K562 (cell line): ENCODE data around the gene DHDDS. TPM values are rescaled to one million over a fixed set of nuclear protein-coding genes. Genes with fewer than 3 reads are reported as not detected.
A peak's percentile ranks its signal among the peaks of the same experiment; 100 is the strongest.

ENCODE experiments used
- ATAC-seq: fragments of 200-7000 bp; cut with Tn5 transposase; 3 replicates; pipeline ENCODE4 v1.9.1; 2020; ENCODE audit warnings: moderate library complexity
- BruUV-seq: library from RNA; stranded (reverse); fragments of 400-500 nt; replicated peaks from 2 replicates; lab custom pipeline; 2021; lab: Mats Ljungman, UMichigan
- CTCF ChIA-PET: fragments of 300-600 bp; formaldehyde crosslinking; extraction: SDS; loops from one replicate; lab custom pipeline; 2021; ENCODE audit warnings: low intra/inter-chr PET ratio; lab: Yijun Ruan, JAX
- POLR2A ChIA-PET: fragments of 300-600, 350-650 bp; sonication (Branson Sonifier 250); formaldehyde crosslinking; extraction: SDS; loops from one replicate; lab custom pipeline; 2021; ENCODE audit warnings: antibody characterized with exemption, inconsistent platforms; lab: Yijun Ruan, JAX
- DNase-seq, 4 experiments: peaks; one replicate each; pipeline versions ENCODE4 v3.0.0 to v3.0.0-alpha.2; 2011 to 2018; ENCODE audit warnings: low spot score in 3 of 4, mixed read lengths in 3 of 4; ENCODE audit errors: extremely low read depth in 1 of 4
- FAIRE-seq: peaks from 2 replicates; lab custom pipeline; 2011; peaks lifted over from hg19 to GRCh38; lab: Jason Lieb, UNC
- H2AFZ ChIP-seq: 2 replicates; pipeline ENCODE4 v1.6.0; 2011; ENCODE audit warnings: low read depth, low read length, control low read depth, inconsistent platforms
- H3K27ac ChIP-seq: fragments of 200-600 bp; 3 replicates; pipeline ENCODE4 v1.8.0; 2011; ENCODE audit warnings: low read depth, mild to moderate bottlenecking, control low read depth, inconsistent platforms, low read length, moderate library complexity, mixed read lengths; ENCODE audit errors: extremely low read depth
- H3K27me3 ChIP-seq, 2 experiments: fragments of 300-600 bp in 1 of 2; 2 replicates in 1 of 2; 3 replicates in 1 of 2; pipeline versions ENCODE4 v1.6.0 to v1.8.0; 2011; ENCODE audit warnings: inconsistent platforms in 2 of 2, low read length in 2 of 2, mild to moderate bottlenecking in 1 of 2, mixed read lengths in 1 of 2, moderate library complexity in 1 of 2; ENCODE audit not compliant: control insufficient read depth in 2 of 2, insufficient read depth in 2 of 2
- H3K36me3 ChIP-seq: fragments of 300-600 bp; 3 replicates; pipeline ENCODE4 v1.8.0; 2011; ENCODE audit warnings: mild to moderate bottlenecking, low read length, inconsistent platforms; ENCODE audit not compliant: control insufficient read depth, insufficient read depth
- H3K4me1 ChIP-seq, 2 experiments: fragments of 200-600 bp in 1 of 2; replicated peaks in 1 of 2; 2 replicates in 1 of 2; 3 replicates in 1 of 2; pipeline versions ENCODE4 v1.5.1 to v1.8.0; 2011; ENCODE audit warnings: inconsistent platforms in 2 of 2, low read length in 2 of 2, mild to moderate bottlenecking in 1 of 2, mixed read lengths in 1 of 2, moderate library complexity in 1 of 2; ENCODE audit not compliant: control insufficient read depth in 2 of 2, insufficient read depth in 2 of 2
- H3K4me2 ChIP-seq: 2 replicates; pipeline ENCODE4 v1.6.1; 2011; ENCODE audit warnings: low read length, control low read depth, inconsistent platforms, mixed read lengths; ENCODE audit not compliant: insufficient read depth
- H3K4me3 ChIP-seq: fragments of 200-600 bp; sonication (generic), shearing (Covaris generic); 2 replicates; pipeline ENCODE4 v1.5.1; 2016; ENCODE audit warnings: control low read depth, inconsistent platforms
- H3K79me2 ChIP-seq: fragments of 200-600 bp; 3 replicates; pipeline ENCODE4 v1.8.0; 2011; ENCODE audit warnings: low read length, inconsistent platforms; ENCODE audit not compliant: control insufficient read depth, insufficient read depth
- H3K9ac ChIP-seq, 2 experiments: 2 replicates each; pipeline versions ENCODE4 v1.6.0 to v1.6.1; 2011; ENCODE audit warnings: low read depth in 2 of 2, low read length in 2 of 2, control low read depth in 1 of 2, inconsistent platforms in 1 of 2, mild to moderate bottlenecking in 1 of 2, mixed read lengths in 1 of 2; ENCODE audit not compliant: insufficient read depth in 1 of 2
- H3K9me1 ChIP-seq: one replicate; pipeline ENCODE4 v1.6.0; 2011; ENCODE audit warnings: inconsistent platforms, mild to moderate bottlenecking, low read length, moderate library complexity; ENCODE audit not compliant: control insufficient read depth, insufficient read depth
- H3K9me3 ChIP-seq: replicated peaks from 2 replicates; pipeline ENCODE4 v1.5.1; 2011; ENCODE audit warnings: low read depth, low read length, inconsistent platforms; ENCODE audit not compliant: control insufficient read depth, insufficient read depth
- H4K20me1 ChIP-seq: replicated peaks from 2 replicates; pipeline ENCODE4 v1.6.1; 2011; ENCODE audit warnings: low read length, inconsistent platforms, mixed read lengths; ENCODE audit not compliant: control insufficient read depth, insufficient read depth
- CHAMP1 ChIP-seq: fragments of 450-650 bp; IDR thresholded peaks from 2 replicates; pipeline ENCODE4 v1.6.1; 2016; ENCODE audit warnings: mild to moderate bottlenecking
- ID3 ChIP-seq, 2 experiments: fragments of 250-450 bp in 1 of 2; fragments of 450-650 bp in 1 of 2; sonication (Bioruptor Pico) in 1 of 2; IDR thresholded peaks; 2 replicates each; pipeline versions ENCODE4 v1.6.1 to v1.8.0; 2016 to 2021; ENCODE audit warnings: mild to moderate bottlenecking in 2 of 2, moderate library complexity in 2 of 2, missing compliant biosample characterization in 1 of 2, missing genetic modification characterization in 1 of 2
- KAT8 ChIP-seq: fragments of 450-650 bp; IDR thresholded peaks from 2 replicates; pipeline ENCODE4 v1.6.1; 2016; ENCODE audit warnings: low read depth, mild to moderate bottlenecking
- MAFG ChIP-seq: fragments of 450-650 bp; conservative IDR thresholded peaks from 2 replicates; pipeline ENCODE4 v1.6.1; 2016; ENCODE audit warnings: missing genetic modification characterization, missing compliant biosample characterization
- NR4A1 ChIP-seq, 2 experiments: fragments of 250-450 bp in 1 of 2; fragments of 450-650 bp in 1 of 2; sonication (Bioruptor Pico) in 1 of 2; IDR thresholded peaks; 2 replicates each; pipeline versions ENCODE4 v1.4.0 to v1.6.1; 2016 to 2020; ENCODE audit warnings: mild to moderate bottlenecking in 2 of 2, missing compliant biosample characterization in 1 of 2, missing genetic modification characterization in 1 of 2, moderate library complexity in 1 of 2
- TEAD2 ChIP-seq: fragments of 450-650 bp; IDR thresholded peaks from 2 replicates; pipeline ENCODE4 v1.6.1; 2016; ENCODE audit warnings: missing genetic modification characterization, control low read depth, missing compliant biosample characterization
- ZNF23 ChIP-seq: fragments of 250-450 bp; sonication (Bioruptor Pico); IDR thresholded peaks from 2 replicates; pipeline ENCODE4 v1.4.0; 2020; ENCODE audit warnings: mild to moderate bottlenecking
- ZNF274 ChIP-seq: IDR thresholded peaks from 2 replicates; pipeline ENCODE4 v1.6.1; 2011; ENCODE audit warnings: low read depth, mild to moderate bottlenecking, low read length, moderate library complexity, borderline replicate concordance
- WGBS: fragments of 100-300 bp; shearing (Covaris generic); methylation state at CpG from one replicate; pipeline ENCODE4 v1.1.6; 2016; ENCODE audit warnings: low coverage, mixed read lengths; ENCODE audit not compliant: insufficient coverage; ENCODE audit errors: missing lambda C conversion rate; 5-methylcytosine and 5-hydroxymethylcytosine counted together
- in situ Hi-C: fragments of 300-500 bp; cut with MboI; formaldehyde crosslinking; loops from 4 replicates; pipeline ENCODE4 v1.15.0; 2018; ENCODE audit warnings: inconsistent platforms, mixed read lengths
- intact Hi-C: fragments of 100-400 bp; cut with micrococcal nuclease; formaldehyde crosslinking; loops from 2 replicates; pipeline ENCODE4 v1.14.2; 2022
- polyA plus RNA-seq, 8 experiments: library from polyadenylated mRNA; depleted of rRNA in 4 of 8; stranded (reverse) in 5 of 8; unstranded in 3 of 8; fragments of >200 nt; fragmentation: Nextera tagmentation in 2 of 8; fragmentation: Illumina TruSeq in 1 of 8; extraction: Ambion mirVana in 2 of 8; extraction: Trizol in 1 of 8; gene quantifications; 2 replicates each; pipeline versions ENCODE4 v1.2.1 to v1.2.3, GENCODE V29; 2011 to 2014; ENCODE audit warnings: inconsistent platforms in 1 of 8, missing spikeins in 1 of 8
- total RNA-seq, 7 experiments: library from RNA; depleted of rRNA in 6 of 7; stranded (reverse); fragments of >200 nt in 6 of 7; fragmentation: Illumina TruSeq in 2 of 7; extraction: Trizol in 2 of 7; gene quantifications; 2 replicates each; pipeline versions ENCODE4 v1.2.1 to v1.2.3, GENCODE V29; 2011 to 2021; ENCODE audit warnings: low replicate concordance in 1 of 7
- TF ChIP-seq, protein P1 (sequence below), 2 experiments: IDR thresholded peaks in 1 of 2; conservative IDR thresholded peaks in 1 of 2; 2 replicates each; pipeline ENCODE4 v1.6.1; 2016; ENCODE audit warnings: low read depth in 2 of 2, mild to moderate bottlenecking in 1 of 2, missing compliant biosample characterization in 1 of 2, missing genetic modification characterization in 1 of 2, moderate library complexity in 1 of 2
- TF ChIP-seq, protein P2 (sequence below): fragments of 450-650 bp; conservative IDR thresholded peaks from 2 replicates; pipeline ENCODE4 v1.6.1; 2016; ENCODE audit warnings: missing genetic modification characterization, low read depth, mild to moderate bottlenecking, missing compliant biosample characterization, moderate library complexity

DHDDS gene
- total and polyA plus RNA-seq, 9 of the 15 experiments (the other 6 are each of a cell fraction or from before 2014, with no cell fraction given), result 33.3 to 55.0 (median 44.3) TPM

- no peak for TF ChIP-seq ZNF274
Observed at GRCh38 chr1:26482921-26483320, 50.8 kb downstream of the DHDDS start (continued).

DNA sequence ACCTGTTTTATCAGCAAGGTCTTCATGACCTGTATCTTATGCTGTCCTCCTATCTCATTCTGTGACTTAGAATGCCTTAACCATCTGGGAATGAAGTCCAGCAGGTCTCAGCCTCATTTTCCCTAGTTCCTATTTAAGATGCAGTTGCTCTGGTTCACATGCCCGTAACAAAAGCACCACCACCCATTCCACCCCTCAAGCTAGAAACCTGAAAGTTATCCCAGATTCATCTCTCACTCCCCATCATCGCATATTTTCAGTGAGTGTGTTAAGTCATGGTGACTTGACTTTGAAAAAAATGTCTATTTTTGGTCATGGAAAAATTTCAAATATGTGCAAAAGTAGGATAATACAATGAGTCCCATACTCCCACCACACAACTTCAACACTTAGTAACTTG is 51.9 kb downstream of the DHDDS start:
- Histone ChIP-seq H2AFZ (no peak overlapping the region), H3K27ac (no peak overlapping the region), H3K4me3 (no peak overlapping the region), H3K4me1 (peaks cover 15 to 16% of the 10 kb centered on the region in 2 experiments), H3K36me3 (no peaks in the 10 kb centered on the region), H3K9ac (no peak overlapping the region), H3K79me2 (no peaks in the 10 kb centered on the region), H4K20me1 (no peaks in the 10 kb centered on the region), H3K9me1 (no peaks in the 10 kb centered on the region), H3K9me3 (no peaks in the 10 kb centered on the region), H3K27me3 (no peaks in the 10 kb centered on the region), H3K4me2 (no peak overlapping the region)
- 34% methylated on average over 2 of the region's 2 CpGs for WGBS
- DNase-seq, result no peak
- ATAC-seq, result no peak
- FAIRE-seq, result peak; percentile 19
- in situ Hi-C loops (no loop called here), intact Hi-C loops (no loop called here)
- ChIA-PET POLR2A (interaction anchor here (1.2 to 4.7 kb wide), 3 partner anchors 12 to 46 kb away, joined by 3 to 32 read pairs (median 5); partner anchors contain the start of gene HMGN2), CTCF (no interaction called here)
- no TSS peak for BruUV-seq
- TF ChIP-seq TEAD2 (tag) (0 out of 2 replicates have a peak, but pooled peaks have one; percentile 60), CHAMP1 (no peak), KAT8 (no peak), ID3 (CRISPR knock-in tag; IDR thresholded peaks at IDR 0.05) (no peak), ID3 (tag; IDR thresholded peaks at IDR 0.05) (0 out of 2 replicates have a peak, but pooled peaks have one; percentile 33), ZNF23 (0 out of 2 replicates have a peak, but pooled peaks have one; percentile 56), NR4A1 (CRISPR knock-in tag; IDR thresholded peaks at IDR 0.05) (no peak), NR4A1 (tag; IDR thresholded peaks at IDR 0.05) (peak; percentile 77; the same call in 1 of the 2 replicates), MAFG (tag) (peak; percentile 48; the same call in 1 of the 2 replicates)
- TF ChIP-seq, protein P1, sequence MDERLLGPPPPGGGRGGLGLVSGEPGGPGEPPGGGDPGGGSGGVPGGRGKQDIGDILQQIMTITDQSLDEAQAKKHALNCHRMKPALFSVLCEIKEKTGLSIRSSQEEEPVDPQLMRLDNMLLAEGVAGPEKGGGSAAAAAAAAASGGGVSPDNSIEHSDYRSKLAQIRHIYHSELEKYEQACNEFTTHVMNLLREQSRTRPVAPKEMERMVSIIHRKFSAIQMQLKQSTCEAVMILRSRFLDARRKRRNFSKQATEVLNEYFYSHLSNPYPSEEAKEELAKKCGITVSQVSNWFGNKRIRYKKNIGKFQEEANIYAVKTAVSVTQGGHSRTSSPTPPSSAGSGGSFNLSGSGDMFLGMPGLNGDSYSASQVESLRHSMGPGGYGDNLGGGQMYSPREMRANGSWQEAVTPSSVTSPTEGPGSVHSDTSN (CRISPR knock-in tag; IDR thresholded peaks at IDR 0.05; ENCODE audit: low read depth), result no peak
- TF ChIP-seq, protein P1 (tag; conservative IDR thresholded peaks at IDR 0.05; ENCODE audit: low read depth), result peak; percentile 42
- TF ChIP-seq, protein P2, sequence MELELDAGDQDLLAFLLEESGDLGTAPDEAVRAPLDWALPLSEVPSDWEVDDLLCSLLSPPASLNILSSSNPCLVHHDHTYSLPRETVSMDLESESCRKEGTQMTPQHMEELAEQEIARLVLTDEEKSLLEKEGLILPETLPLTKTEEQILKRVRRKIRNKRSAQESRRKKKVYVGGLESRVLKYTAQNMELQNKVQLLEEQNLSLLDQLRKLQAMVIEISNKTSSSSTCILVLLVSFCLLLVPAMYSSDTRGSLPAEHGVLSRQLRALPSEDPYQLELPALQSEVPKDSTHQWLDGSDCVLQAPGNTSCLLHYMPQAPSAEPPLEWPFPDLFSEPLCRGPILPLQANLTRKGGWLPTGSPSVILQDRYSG (tag), result peak; percentile 83
